ENCODE results near the gene PYCARD.
A peak's percentile ranks its signal among the peaks of the same experiment; 100 is the strongest.
"Not testable (repeated sequence)": the region's sequence is repeated elsewhere in the genome, so short reads cannot be mapped to it uniquely, and the experiment has no call there.

PYCARD gene

DNA sequence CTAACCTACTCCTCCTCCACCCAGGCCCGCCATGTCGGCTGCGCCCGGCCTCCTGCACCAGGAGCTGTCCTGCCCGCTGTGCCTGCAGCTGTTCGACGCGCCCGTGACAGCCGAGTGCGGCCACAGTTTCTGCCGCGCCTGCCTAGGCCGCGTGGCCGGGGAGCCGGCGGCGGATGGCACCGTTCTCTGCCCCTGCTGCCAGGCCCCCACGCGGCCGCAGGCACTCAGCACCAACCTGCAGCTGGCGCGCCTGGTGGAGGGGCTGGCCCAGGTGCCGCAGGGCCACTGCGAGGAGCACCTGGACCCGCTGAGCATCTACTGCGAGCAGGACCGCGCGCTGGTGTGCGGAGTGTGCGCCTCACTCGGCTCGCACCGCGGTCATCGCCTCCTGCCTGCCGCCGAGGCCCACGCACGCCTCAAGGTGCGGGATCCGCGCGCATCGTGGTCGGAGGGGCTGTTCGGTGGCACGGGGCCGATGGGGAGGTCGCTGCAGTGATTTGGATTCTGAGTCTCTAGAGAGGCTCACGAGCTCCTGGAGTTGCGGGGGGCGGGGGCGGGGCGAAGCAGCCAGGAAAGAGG, 12.2 kb upstream of the PYCARD start:
- no peak for DNase-seq

DNA sequence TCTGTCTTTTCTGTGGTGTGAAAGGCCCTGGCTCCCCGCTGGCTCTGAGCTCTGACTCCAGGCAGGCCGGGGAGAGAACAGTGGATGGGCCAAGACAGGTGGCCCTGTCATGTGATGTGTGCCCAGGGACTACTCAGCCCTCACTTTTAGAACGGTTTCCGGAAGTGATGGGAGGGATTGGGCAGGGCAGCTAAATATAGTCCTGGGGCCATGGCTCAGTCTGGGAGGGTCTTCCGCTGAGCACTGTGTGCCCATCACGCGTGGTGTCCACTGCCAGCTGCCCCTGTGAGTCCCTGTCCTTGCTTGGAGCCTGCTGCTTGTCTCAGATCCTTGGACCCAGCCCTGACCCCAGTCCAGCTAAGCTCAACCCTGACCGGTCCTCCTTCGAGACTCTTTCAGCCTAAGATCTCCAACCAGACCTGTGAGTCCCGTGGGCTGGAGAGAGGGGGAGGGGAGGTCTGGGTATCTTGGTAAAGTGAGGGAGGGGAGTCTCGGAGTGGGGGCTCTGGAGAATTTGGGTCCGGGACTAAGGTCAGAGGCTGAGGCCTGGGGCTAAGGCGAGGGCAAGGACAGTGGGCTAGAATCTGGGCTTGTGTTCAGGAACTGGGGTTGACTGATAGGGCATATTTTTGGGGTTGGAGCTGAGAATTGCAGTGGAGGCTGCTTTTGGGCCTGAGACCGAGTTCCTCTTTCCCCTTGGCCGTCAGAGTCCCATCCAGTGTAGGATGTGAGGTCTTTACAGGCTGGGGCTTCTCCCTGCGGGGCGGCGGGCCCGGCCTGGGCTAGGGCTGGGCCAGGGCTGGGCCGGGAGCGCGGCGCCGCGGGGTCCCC, 11.5 kb upstream of the PYCARD start, which contains the start of gene TRIM72:
Gene TRIM72 (plus strand): TSS at position 243 of the 831 bp plus-strand sequence. CDS start 620 bp downstream, outside the sequence.
- no peak for DNase-seq

DNA sequence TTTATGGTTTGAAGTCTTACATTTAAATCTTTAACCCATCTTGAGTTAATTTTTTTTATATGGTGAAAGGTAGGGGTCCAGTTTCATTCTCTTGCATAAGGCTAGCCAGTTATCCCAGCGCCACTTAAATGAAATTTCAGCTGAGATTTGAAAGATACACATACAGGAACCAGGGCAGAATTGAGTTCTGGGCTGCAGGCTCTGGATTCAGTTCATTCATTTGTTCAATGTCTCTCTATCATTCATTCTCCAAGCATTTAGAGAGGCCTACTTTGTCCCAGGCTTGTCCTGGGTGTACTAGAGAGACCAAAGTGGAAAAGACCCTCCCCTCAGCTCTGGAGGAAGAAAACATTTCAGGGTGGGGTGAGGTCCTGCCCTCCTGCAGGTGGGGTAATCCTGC, 10.8 kb upstream of the PYCARD start:
- no peak for DNase-seq

DNA sequence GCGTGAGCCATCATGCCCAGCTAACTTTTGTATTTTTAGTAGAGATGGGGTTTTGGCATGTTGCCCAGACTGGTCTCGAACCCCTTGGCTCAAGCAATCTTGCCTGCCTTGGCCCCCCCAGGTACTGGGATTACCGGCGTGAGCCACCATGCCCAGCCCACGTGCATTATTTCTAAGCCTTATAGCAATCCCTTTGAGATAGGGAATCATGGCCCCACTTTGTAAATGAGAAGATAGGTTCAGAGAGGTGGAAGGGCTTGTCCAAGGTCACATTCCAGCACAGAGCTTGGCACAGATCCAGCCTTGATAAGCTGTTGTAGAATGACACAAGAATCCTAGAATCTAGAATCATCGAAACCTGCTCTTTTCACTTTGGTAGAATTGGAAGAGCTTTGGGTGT, 4.2 kb upstream of the PYCARD start:
- DNase-seq: no peak

DNA sequence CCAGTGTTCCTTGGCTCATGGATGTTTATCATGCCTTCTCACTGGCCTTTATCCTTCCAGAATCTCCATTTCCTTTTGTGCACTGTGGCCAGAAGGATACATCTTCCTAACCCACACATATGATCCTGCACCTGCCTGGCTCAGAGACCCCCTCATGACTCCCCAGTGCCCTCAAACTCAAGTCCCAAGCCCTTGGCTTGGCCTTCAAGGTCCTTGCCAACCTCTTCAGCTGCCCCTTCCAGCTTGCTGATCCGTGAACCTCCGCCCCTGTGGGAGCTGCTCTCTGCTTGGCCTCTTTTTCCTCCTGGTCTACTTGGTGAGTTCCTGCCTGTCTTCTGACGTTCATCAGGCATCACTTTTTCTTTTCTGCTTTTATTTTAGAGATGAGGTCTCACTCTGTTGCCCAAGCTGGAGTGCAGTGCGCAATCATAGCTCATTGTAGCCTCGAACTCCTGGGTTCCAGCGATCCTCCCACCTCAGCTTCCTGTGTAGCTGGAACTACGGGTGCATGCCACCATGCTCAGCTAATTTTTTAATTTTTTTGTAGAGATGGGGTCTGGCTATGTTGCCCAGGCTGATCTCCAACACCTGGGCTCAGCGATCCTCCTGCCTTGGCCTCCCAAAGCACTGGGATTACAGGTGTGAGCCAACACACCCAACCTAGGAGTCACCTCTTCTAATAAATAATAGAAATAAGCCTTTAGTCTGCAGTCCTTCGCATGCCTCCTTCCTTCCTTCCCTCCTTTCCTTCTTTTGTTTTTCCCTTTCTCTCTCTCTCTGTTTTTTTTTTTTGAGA, 2.5 kb upstream of the PYCARD start:
- no peak for DNase-seq

DNA sequence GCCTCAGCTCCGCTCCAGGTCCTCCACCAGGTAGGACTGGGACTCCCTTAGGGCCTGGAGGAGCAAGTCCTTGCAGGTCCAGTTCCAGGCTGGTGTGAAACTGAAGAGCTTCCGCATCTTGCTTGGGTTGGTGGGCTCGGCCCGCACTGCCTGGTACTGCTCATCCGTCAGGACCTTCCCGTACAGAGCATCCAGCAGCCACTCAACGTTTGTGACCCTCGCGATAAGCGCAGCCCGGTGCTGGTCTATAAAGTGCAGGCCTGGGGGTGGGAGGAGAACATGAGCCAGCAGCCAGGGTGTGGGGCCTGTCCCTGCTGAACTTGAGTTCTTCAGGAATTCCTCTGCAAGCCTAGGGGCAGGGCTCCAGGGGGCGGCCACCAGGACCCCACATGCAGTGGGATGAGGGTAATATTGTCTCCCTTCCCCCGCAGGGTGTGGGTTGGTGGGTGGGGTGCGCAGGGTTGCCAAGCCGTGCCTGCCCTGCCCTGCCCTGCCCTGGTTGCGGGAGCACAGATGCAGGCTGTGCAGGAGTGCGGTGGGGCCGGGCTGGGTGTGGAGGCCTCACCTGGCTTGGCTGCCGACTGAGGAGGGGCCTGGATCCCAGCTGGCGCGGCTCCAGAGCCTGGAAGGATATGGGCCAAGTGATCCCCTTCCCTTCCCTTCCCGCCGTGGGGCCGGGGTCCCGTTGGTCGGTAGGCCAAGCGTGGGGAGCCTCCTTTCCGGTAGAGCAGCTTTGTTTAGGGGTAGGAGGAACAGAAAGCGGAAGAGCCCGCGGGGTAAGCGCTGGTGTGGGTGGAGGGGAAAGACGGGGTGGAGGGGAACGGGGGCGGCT, 762 bp downstream of the PYCARD start:
- DNase-seq: peak; percentile 79

DNA sequence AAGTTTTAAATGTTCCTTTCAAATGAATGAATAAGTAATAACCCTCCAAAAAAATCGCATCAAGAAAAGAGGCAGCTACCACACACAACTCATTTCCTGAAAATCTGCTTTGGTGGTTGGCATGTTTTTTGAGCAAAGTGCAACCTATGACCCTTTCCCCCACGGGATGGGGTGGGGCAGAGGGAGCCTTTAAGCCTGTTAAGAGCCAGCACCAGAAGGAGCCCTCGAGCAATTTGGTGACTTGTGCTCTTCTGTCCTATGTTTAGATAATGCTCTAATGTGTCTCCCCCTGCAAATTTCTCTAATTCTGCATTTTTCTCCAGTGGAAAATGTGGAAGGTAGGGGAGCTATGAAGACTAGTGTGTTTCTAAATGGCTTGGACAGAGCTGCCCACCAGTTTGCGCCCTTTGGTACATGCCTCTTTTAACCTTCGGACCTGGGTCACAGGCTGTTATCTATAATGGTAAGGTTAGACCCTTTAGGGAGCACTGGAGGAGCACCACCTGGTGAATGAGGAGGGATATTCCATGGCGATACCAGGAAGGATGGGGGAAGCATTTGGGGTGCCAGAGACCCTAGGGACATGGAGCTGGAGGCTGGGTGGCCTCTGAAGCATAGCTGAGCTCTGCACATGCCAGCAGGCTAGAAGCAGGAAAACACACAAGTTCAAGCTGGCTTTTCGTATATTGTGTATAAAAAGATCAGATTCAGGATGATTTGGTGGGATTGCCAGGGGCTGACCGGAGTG, 1.6 kb downstream of the PYCARD start:
- peak; percentile 85 for DNase-seq

DNA sequence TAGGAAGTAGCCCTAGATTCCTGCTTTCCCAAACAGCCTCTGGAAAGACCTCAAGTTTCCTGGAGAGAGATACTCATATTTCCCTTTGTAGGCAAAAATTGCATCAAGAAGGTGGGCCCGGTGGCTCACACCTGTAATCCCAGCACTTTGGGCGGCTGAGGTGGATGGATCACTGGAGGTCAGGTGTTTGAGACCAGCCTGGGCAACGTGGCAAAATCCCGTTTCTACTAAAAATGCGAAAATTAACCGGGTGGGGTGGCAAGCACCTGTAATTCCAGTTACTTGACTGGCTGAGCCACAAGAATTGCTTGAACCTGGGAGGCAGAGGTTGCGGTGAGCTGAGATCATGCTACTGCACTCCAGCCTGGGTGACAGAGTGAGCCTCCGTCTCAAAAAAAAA, 2.4 kb downstream of the PYCARD start:
- DNase-seq: not testable (repeated sequence)

DNA sequence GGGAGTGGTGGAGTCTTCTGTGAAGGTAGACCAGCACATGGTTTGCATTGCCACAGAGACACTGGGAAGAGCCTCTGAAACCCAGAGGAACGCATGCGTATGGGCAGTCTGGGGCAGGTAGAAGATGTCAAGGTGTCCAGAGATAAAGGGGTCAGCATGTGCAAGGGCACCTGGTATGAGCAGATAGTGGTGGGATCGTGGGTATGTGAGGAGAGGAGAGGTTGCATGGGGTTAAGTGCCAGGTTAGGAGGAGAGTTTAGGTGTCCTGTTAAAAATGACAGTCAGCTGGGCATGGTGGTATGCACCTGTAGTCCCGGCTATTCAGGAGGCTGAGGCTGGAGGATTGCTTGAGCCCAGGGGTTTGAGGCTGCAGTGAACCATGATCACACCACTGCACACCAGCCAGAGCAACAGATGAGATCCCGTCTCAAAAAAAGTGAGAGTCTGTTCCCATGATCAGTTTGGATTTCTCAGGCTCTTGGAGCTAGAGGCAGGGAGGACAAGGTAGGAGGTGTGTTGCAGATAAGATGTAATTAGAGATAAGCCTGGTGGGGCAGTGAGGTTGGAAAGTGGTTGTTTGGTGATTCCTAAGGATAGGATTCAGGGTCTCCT, 3.0 kb downstream of the PYCARD start:
- no peak for DNase-seq

DNA sequence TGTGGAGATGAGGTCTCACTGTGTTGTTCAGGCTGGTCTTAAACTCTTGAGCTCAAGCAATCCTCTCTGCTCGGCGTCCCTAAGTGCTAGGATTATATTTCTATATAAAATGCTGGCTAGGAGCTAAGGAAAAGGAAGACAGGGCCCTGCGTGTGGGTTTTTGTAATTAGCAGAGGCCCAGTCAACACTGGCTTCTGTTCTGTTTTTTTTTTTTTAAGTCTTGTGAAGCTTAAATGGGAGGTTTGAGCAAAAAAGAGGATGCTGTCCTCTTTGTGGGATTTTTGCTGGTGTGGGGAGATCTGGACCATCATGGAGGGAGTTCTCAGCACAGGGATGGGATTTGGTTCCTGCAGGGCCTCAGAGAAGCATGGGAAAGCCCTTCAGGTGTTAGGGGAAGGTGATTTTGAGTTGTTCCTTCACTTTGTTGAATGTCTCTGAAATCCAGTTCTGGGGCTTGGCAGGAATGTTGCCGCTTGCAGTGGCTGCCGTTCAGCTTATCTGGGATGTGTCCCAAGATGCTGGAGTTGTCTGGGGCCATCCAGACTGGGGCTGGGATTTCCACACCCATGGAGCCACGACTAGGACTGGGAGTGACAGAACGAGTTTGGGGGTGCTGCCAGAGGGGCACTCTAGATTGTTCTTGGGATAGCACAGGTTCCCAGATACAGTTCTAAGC, 4.2 kb downstream of the PYCARD start:
- peak; percentile 56 for DNase-seq

DNA sequence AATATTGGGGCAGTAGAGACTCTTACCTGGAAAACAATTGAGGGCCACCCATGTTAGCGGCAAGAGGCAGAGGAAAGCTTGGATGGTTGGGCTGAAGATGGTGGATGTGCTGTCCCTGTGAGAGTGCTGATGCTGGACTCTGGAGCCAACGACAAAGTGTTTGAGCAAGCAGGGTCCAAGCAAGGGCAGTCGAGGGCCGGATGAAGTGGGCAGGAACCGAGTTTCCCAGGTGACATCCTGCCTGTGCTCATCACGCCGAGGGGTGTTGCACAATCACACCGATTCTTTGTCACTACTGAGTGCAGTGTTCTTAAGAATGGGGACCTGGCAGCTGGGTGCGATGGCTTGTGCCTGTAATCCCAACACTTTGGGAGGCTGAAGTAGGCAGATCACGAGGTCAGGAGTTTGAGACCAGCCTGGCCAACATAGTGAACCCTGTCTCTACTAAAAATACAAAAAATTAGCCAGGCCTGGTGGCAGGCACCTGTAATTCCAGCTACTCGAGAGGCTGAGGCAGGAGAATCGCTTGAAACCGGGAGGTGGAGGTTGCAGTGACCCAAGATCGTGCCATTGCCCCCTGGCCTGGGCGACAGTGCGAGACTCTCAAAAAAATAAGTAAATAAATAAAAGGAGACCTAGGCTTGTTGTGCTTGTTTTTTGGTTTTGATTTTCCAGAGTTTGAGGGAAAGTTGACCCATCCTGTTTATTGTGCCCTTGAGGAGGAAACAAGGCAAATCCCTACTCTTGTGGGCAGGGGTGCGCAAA, 6.1 kb downstream of the PYCARD start:
- DNase-seq: peak; percentile 26

DNA sequence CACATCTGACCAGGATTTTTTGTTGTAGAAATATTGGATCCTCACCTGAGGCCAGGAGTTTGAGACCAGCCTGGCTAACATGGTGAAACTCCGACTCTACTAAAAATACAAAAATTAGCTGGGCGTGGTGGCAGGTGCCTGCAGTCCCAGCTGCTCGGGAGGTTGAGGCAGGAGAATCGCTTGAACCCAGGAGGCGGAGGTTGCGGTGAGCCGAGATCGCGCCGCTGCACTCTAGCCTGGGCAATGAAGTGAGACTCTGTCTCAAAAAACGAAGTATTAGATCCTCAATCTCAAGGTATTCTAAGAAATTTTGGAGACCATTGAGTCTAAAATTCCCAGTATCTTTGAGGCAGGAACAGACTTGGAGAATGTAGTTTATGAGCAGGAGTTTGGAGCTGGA, 6.7 kb downstream of the PYCARD start:
- not testable (repeated sequence) for DNase-seq

DNA sequence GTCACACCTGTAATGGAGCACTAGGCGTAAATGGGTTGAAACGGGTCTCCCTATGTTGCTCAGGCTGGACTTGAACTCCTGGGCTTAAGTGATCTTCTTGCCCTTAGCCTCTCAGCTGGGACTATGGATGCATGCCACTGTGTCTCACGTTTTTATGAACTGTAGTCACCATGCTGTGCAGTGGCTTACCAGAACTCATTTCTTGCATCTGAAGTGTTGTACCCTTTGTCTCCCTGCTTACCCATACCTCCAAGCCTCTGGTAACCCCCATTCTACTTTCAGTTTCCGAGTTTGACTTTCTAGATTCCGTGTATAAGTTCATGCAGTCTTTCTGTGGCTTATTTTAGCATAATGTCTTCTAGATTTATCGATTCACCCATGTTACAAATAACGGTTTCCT, 7.7 kb downstream of the PYCARD start:
- DNase-seq: no peak

DNA sequence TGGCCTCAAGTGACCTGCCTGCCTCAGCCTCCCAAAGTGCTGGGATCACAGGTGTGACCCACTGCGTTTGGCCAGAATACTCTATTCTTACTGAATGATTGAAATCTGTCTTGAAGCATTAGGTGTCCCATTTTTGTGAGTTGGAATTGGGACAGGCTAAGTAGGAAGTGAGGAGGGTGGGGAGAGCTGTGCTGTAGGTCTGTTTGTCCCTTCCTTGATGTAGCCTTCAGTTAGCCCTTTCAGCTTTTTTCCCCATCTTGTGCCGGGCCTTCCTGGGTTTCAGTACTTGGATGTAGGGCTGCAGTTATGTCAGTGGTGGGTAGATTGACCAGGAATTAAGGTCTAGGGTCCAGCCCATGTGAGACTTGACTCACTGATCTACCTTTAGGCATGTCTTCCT, 8.7 kb downstream of the PYCARD start:
- no peak for DNase-seq

DNA sequence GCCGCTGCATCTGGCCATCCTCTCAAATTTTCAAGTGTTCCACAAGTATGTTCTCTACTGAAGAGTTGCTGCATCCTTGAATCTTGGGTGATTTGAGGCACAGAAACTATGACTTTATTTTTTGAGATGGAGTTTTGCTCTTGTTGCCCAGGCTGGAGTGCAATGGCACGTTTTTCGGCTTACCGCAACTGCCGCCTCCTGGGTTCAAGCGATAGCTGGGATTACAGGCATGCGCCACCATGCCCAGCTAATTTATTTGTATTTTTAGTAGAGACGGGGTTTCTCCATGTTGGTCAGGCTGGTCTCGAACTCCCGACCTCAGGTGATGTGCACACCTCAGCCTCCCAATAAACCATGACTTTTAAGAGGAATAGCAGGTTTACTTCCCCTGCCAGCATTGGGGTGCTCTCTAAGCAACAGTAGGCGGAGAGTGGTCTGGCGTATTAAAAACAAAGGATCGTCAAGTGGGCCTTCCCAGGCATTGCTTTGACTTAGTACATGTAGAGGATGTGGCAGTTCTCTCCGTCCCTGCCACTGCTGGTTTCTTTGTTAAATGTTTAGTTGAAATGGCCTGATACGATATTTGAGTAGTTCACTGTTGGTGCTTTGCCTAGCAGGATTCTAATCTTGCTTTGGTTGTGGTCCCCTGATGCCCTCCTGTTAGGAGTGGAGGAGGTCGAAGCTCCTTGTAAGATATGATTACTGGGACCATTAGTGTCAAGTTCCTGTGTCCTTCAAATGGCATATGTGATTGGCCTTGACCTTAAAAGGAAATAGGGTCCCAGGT, 9.5 kb downstream of the PYCARD start:
- DNase-seq: no peak

DNA sequence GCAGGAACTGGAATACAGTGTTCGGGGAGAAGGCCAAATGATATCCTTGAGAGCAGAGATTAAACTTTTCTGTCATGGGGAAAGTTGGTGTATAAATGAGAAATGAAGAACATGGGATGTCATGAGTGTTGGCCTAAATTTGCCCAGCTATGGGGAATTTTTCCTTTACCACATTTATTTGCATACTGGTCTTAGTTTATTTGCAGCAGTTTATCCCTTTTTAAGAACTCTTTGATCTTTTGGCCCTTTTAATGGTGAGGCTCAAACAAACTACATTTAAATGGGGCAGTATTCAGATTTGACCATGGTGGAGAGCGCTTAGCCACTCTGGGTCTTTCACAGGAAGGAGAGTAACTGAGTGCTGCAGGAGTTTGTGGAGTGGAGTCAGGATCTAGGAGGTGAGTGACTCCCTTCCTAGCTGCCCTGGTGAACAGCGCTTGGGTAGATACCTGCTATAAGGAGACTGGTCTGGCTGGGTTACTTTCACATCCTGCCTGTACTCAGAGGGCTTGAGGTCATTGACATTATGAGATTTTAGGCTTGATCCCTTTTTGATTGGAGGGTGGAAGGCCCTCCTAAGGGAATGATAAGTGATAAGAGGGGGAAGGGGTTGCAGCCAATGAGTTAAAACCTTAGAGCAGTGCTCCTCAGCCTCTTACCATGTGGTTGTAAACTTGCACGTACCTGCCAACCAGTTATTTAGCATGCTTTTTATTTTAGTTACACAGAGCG, 10.7 kb downstream of the PYCARD start:
- DNase-seq: no peak

DNA sequence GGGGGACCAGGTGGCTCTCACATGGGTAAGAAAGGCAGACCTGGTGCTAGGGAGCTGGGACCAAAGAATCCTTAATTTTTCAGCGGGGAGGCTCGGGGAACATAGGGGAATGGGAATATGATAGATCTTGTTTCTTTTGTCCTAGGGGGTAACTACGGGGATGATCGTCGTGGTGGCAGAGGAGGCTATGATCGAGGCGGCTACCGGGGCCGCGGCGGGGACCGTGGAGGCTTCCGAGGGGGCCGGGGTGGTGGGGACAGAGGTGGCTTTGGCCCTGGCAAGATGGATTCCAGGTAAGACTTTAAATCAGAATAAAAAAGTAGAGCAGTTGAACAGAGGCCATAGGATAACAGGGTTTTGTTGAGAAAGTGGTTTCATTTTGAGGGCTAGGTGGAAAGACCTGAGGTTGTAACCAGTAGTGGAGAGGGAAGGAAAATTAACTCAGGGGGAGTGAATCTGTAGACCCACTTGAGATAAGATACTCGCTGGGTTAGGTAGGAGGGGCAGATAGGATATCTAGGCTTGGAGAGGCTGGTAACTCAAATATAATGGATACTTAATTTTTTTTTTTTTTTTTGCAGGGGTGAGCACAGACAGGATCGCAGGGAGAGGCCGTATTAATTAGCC, 11.6 kb downstream of the PYCARD start:
- no peak for DNase-seq

DNA sequence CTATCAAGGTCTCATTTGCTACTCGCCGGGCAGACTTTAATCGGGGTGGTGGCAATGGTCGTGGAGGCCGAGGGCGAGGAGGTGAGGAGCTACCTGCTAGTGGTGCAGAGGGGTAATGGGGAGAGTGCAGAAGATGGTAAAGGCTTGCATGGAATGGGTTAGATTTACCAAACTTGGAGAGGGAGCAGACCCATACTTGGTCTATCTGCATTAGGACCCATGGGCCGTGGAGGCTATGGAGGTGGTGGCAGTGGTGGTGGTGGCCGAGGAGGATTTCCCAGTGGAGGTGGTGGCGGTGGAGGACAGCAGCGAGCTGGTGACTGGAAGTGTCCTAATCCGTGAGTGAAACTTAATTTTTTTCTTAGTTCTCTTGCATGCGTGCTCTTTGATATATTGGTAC, 12.5 kb downstream of the PYCARD start:
- DNase-seq: no peak
